HepG2 (cell line): Measurements from ENCODE around the gene EMID1.

ENCODE experiments used
- CTCF ChIP-seq: sonication (generic); formaldehyde crosslinking; IDR thresholded peaks from 2 replicates; pipeline ENCODE4 v1.5.0; 2020; ENCODE audit warnings: mild to moderate bottlenecking, missing genetic modification reagents, moderate library complexity
- LCORL ChIP-seq, 2 experiments: fragments of 450-650 bp in 1 of 2; sonication (generic) in 1 of 2; formaldehyde crosslinking in 1 of 2; IDR thresholded peaks; 2 replicates each; pipeline versions ENCODE4 v1.5.0 to v1.6.1; 2017 to 2020; ENCODE audit warnings: antibody characterized with exemption in 1 of 2, missing genetic modification reagents in 1 of 2
- MXD3 ChIP-seq: IDR thresholded peaks from 2 replicates; pipeline ENCODE4 v1.6.1; 2016; ENCODE audit warnings: mild to moderate bottlenecking, missing biosample characterization, missing genetic modification reagents
- POLR2A ChIP-seq, 2 experiments: IDR thresholded peaks; 2 replicates each; pipeline ENCODE4 v1.6.1; 2011; ENCODE audit warnings: low read depth in 2 of 2, low read length in 2 of 2, mild to moderate bottlenecking in 1 of 2, moderate library complexity in 1 of 2; ENCODE audit not compliant: insufficient read depth in 1 of 2
- SIN3A ChIP-seq: IDR thresholded peaks from 2 replicates; pipeline ENCODE4 v1.6.1; 2011; ENCODE audit warnings: low read depth, mild to moderate bottlenecking, control low read depth, low read length, borderline replicate concordance
- SPEN ChIP-seq: sonication (generic); formaldehyde crosslinking; IDR thresholded peaks from 2 replicates; pipeline ENCODE4 v1.5.1; 2020; ENCODE audit warnings: low read depth, mild to moderate bottlenecking, missing genetic modification reagents
- SRF ChIP-seq: IDR thresholded peaks from 2 replicates; pipeline ENCODE4 v1.6.1; 2011; ENCODE audit warnings: mild to moderate bottlenecking, low read depth, low read length, moderate library complexity
- USF2 ChIP-seq, 2 experiments: sonication (generic) in 1 of 2; formaldehyde crosslinking in 1 of 2; IDR thresholded peaks; 2 replicates each; pipeline versions ENCODE4 v1.5.1 to v1.6.1; 2011 to 2020; ENCODE audit warnings: borderline replicate concordance in 1 of 2, low read depth in 1 of 2, low read length in 1 of 2, mild to moderate bottlenecking in 1 of 2, missing genetic modification reagents in 1 of 2, moderate library complexity in 1 of 2

- TF ChIP-seq USF2 (IDR thresholded peaks at IDR 0.05; ENCODE audit: low read depth, low read length) (no peak), USF2 (CRISPR knock-in tag; IDR thresholded peaks at IDR 0.05; ENCODE audit: borderline replicate concordance) (no peak), SIN3A (no peak), SPEN (CRISPR knock-in tag) (no peak), CTCF (CRISPR knock-in tag) (no peak), POLR2A (IDR thresholded peaks at IDR 0.05; ENCODE audit: insufficient read depth in 1 of 2, low read depth in 2 of 2, low read length in 2 of 2) (no peak), LCORL (IDR thresholded peaks at IDR 0.05) (no peak), LCORL (CRISPR knock-in tag; IDR thresholded peaks at IDR 0.05) (no peak), MXD3 (CRISPR knock-in tag) (no peak), SRF (no peak)
These were observed 38.4 kb upstream of the EMID1 start for GRCh38 chr22:29167032-29167911.
